GM18951 (cell line): ENCODE measurements around the gene CBL.
"Not testable (repeated sequence)": the region's sequence is repeated elsewhere in the genome, so short reads cannot be mapped to it uniquely, and the experiment has no call there.

Source experiments
- POLR2A ChIP-seq: IDR thresholded peaks from 4 replicates; pipeline ENCODE4 v1.6.1; 2011; ENCODE audit warnings: mild to moderate bottlenecking; ENCODE audit not compliant: insufficient read length, insufficient read depth; ENCODE audit errors: extremely low read depth
- in situ Hi-C: fragments of 300-500 bp; cut with MboI; formaldehyde crosslinking; loops from one replicate; pipeline ENCODE4 v1.12.0; 2022; ENCODE audit warnings: low sequenced_read_pairs, mixed read lengths, inconsistent platforms; ENCODE audit not compliant: unreplicated experiment

CBL gene

GRCh38 chr11:119207415-119207960, 1.3 kb downstream of the CBL start:
- no peak for TF ChIP-seq POLR2A
- in situ Hi-C loops = no loop called here

- in situ Hi-C loops = no loop called here
- no peak for TF ChIP-seq POLR2A
These were observed 3.0 kb downstream of the CBL start for GRCh38 chr11:119209186-119209585.

DNA sequence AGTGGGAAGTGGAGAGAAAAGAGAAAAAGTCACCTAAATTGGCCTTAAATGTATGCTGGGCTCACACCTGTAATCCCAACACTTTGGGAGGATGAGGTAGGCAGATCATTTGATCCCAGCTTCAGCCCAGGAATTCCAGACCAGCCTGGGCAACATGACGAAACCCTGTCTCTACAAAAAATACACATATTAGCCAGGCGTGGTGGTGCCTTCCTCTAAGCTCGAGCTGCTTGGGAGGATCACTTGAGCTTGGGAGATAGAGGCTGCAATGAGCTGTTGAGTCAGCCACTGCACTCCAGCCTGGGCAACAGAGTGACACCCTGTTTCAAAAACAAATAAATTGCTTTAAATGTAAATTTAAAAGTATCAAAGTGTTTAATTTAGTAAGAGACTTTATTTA, 3.9 kb downstream of the CBL start:
- in situ Hi-C loops = no loop called here
- TF ChIP-seq POLR2A = no peak

DNA sequence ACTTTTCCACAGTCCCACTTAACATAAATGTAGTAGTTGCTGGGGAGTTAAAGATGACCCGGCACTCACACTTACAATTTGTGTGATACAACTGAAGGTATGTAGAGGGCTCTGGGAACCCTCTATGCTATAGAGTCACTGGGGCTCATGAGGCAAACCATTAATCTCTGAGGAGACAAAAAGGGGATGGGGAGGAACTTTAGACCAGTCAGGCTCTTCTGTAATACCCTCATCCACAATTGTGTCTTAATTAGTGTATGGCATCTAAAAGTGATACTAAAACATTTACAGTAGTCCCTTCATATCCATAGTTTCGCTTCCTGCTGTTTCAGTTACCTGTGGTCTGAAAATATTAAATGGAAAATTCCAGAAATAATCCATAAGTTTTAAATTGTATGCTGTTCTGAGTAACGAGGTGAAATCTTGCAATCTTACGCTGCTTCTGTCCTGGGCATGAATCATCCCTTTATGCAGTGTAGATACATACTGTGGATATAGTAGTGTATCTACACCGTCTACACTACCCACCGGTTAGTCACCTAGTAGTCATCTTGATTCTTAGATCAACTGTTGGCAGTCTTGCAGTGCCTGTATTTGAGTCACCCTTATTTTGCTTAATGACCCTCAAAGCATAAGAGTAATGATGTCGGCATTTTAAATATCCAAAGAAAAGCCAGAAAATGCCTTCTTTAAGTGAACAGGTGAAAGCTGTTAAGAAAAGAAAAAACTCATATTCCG, 12.2 kb downstream of the CBL start:
- in situ Hi-C loops = no loop called here

DNA sequence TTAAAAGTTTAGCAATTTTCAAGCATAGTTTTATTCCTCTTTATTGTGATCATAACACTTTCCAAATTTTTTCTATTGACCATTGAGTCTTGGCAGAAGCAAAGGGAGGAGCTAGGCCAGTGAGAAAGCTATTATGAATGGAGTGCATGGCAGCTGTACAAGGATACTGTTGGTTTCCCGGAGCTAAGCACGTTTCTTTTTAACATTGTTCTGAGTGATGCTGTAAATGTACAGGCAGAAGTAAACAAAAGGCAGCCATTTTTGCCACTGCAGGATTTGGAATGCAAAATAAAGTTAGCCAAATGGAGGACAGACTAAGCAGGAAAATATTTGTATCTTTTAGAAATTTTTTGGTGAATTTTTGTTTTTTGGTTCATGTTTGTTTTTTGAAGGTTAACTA, 16.2 kb downstream of the CBL start:
- TF ChIP-seq POLR2A = no peak
- in situ Hi-C loops = no loop called here

More for the DNA sequence above, 12.2 kb downstream of the CBL start:
- no peak for TF ChIP-seq POLR2A

GRCh38 chr11:119222891-119223290, 16.8 kb downstream of the CBL start:
- in situ Hi-C loops = no loop called here
- TF ChIP-seq POLR2A = no peak

DNA sequence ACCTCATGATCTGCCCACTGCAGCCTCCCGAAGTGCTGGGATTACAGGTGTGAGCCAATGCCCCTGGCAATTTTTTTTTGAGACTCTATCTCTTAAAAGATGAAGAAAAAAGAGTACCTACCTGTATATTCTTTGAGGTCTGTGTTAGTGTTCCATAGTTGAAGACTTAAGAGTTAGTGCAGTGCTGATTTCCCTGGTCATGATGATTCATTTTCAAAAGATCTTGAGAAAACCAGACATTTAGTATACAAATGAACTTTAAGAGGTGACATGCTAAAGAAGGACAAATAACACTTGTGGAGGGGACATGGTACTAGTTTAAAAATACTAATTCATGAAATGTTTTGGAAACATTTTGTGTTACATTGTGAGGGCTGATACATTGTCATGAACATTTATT, 17.7 kb downstream of the CBL start:
- in situ Hi-C loops = no loop called here
- TF ChIP-seq POLR2A = no peak

DNA sequence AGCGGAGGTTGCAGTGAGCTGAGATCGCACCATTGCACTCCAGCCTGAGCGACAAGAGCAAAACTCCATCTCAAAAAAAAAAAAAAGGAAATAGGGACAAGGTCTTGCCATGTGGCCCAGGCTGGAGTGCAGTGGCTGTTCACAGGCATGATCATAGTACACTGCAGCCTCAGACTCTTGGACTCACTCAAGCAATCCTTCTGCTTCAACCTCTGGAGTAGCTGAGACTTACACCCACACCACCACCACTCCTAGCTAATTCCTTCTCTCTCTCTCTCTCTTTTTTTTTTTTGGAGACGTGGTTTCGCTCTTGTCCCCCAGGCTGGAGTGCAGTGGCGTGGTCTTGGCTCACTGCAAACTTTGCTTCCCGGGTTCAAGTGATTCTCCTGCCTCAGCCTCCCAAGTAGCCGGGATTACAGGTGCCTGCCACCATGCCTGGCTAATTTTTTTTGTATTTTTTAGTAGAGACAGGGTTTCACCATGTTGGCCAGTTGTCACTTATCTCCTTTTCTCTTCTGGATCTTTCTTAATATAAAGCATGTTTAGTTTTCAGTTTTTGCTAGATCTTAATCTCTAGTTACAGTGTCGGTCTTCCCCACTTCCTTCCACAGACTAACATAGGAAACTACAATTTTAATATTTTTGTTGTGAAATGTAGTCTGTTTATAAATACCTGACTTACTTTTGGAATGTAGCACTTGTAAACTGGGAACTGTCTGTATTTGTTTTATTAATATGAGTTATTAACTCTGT, 22.6 kb downstream of the CBL start:
- in situ Hi-C loops = not testable (repeated sequence)

- in situ Hi-C loops = no loop called here
- TF ChIP-seq POLR2A = no peak
These were observed 23.1 kb downstream of the CBL start for GRCh38 chr11:119229288-119229672.

DNA sequence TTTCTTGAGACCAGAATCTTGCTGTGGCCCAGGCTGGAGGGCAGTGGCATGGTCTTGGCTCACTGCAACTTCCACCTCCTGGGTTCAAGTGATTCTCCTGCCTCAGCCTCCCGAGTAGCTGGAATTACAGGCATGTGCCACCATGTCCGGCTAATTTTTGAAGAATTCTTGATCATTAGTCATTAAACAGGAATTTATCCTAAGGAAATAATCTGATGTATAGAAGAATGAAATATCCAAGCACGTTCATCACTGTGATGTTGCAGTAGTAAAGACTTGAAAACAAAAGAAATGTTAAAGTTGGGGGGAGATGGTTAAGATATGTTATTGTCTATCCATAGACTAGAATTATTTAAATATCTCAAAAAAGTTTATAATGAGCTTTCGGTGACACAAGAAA, 23.6 kb downstream of the CBL start:
- in situ Hi-C loops = no loop called here

DNA sequence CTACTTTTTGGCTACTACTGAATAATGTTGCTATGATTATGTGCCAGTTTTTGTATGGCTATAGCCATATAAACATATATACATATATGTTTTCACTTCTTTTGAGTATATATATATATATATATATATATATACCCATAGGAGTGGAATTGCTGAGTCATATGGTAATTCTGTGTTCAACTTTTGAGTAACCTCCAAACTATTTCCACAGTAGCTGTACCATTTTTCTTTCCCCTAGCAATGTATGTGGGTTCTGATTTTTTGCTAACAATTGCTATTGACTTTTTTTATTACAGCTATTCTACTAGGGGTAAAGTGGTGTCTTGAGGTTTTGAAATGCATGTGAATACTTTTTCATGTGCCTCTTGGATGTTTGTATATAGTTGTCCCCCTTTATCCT, 30.4 kb downstream of the CBL start:
- no peak for TF ChIP-seq POLR2A

More for the DNA sequence above, 23.6 kb downstream of the CBL start:
- no peak for TF ChIP-seq POLR2A

DNA sequence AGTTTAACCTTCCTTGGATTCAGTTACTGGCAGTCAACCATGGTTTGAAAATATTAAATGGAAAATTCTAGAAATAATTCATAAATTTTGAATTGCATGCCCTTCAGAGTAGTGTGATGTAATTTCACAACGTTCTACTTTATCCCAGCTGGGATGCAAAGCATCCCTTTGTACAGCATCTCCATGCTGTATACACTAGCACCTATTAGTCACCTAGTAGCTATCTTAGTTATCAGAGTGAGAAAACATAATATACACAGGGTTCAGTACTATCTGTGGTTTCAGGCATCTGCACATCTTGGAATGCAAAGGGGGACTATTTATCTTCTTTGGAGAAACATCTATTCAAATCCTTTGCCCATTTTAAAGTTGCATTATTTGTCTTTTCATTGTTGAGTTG, 30.8 kb downstream of the CBL start:
- TF ChIP-seq POLR2A = no peak
- in situ Hi-C loops = no loop called here

More for the DNA sequence above, 30.4 kb downstream of the CBL start:
- in situ Hi-C loops = no loop called here

- in situ Hi-C loops = no loop called here
- TF ChIP-seq POLR2A = no peak
These were observed 31.4 kb downstream of the CBL start for GRCh38 chr11:119237515-119237914.
